K562 (cell line): ENCODE results near the gene DUS3L.

Experiments used
- MTA1 ChIP-seq: fragments of 450-650 bp; IDR thresholded peaks from 2 replicates; pipeline ENCODE4 v1.6.1; 2017; ENCODE audit warnings: borderline replicate concordance
- POLR2B ChIP-seq: fragments of 450-650 bp; IDR thresholded peaks from 2 replicates; pipeline ENCODE4 v1.6.1; 2018; ENCODE audit warnings: low read depth; ENCODE audit not compliant: partially characterized antibody
- U2AF1 ChIP-seq: fragments of 200-400 bp; formaldehyde crosslinking; optimal IDR thresholded peaks from 2 replicates; pipeline ENCODE3; 2017; ENCODE audit warnings: mild to moderate bottlenecking, low read depth, low read length, moderate library complexity
- TF ChIP-seq, protein P1 (sequence below), 3 experiments: IDR thresholded peaks in 2 of 3; conservative IDR thresholded peaks in 1 of 3; 2 replicates each; pipeline ENCODE4 v1.5.1; 2011 to 2012; ENCODE audit warnings: low read length in 3 of 3, mild to moderate bottlenecking in 3 of 3, control low read depth in 2 of 3, improper control_type of control experiment in 1 of 3, inconsistent platforms in 1 of 3, low read depth in 1 of 3, mixed read lengths in 1 of 3, moderate library complexity in 1 of 3; ENCODE audit not compliant: insufficient read depth in 2 of 3

DNA sequence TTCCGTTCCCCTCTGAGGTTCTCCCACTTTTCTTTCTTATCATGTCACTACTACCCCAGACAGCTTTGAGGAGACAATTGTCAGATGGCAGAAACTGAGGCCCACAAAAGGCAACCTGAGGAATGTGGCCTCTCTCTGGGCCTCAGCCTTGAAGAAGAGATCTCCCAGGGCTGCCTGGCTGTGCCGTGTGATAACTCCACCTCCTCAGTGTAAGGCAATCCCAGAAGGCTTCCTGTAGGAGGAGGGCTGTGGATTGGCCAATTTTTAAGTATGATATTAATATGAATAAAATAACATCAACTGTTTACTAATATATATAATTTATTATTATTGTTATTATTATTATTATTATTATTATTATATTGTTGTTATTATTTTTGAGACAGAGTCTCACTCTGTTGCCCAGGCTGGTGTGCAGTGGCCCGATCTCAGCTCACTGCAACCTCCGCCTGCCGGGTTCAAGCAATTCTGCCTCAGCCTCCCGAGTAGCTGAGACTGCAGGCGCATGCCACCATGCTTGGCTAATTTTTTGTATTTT, 4.5 kb upstream of the DUS3L start:
- TF ChIP-seq, protein P1, sequence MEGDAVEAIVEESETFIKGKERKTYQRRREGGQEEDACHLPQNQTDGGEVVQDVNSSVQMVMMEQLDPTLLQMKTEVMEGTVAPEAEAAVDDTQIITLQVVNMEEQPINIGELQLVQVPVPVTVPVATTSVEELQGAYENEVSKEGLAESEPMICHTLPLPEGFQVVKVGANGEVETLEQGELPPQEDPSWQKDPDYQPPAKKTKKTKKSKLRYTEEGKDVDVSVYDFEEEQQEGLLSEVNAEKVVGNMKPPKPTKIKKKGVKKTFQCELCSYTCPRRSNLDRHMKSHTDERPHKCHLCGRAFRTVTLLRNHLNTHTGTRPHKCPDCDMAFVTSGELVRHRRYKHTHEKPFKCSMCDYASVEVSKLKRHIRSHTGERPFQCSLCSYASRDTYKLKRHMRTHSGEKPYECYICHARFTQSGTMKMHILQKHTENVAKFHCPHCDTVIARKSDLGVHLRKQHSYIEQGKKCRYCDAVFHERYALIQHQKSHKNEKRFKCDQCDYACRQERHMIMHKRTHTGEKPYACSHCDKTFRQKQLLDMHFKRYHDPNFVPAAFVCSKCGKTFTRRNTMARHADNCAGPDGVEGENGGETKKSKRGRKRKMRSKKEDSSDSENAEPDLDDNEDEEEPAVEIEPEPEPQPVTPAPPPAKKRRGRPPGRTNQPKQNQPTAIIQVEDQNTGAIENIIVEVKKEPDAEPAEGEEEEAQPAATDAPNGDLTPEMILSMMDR (IDR thresholded peaks at IDR 0.05 in 2 of 3, conservative IDR thresholded peaks at IDR 0.05 in 1 of 3; ENCODE audit: insufficient read depth in 2 of 3, low read depth in 1 of 3, low read length in 3 of 3): no peak
- no peak for TF ChIP-seq U2AF1
- no peak for TF ChIP-seq POLR2B
- no peak for TF ChIP-seq MTA1
